ENCODE measurements around the gene HSBP1.

HSBP1 gene

GRCh38 chr16:83771306-83771942 is 36.4 kb upstream of the HSBP1 start:
- no peak for TF ChIP-seq CTCF (IDR thresholded peaks at IDR 0.05; ENCODE audit: unreplicated experiment in 3 of 3)
- Mint-ChIP-seq H3K4me3 (no peak overlapping the region), H3K9me3 (no peaks in the 10 kb centered on the region), H3K27me3 (ENCODE audit: low read depth) (peaks cover 8% of the 10 kb centered on the region), H3K36me3 (ENCODE audit: low read depth) (no peaks in the 10 kb centered on the region), H3K4me1 (no peaks in the 10 kb centered on the region), H3K27ac (no peak overlapping the region)

GRCh38 chr16:83772806-83773205 is 35.0 kb upstream of the HSBP1 start:
- H3K4me3 Mint-ChIP-seq: no peak overlapping the region
- peaks cover 8% of the 10 kb centered on the region for H3K27me3 Mint-ChIP-seq (ENCODE audit: low read depth)
- no peaks in the 10 kb centered on the region for H3K36me3 Mint-ChIP-seq (ENCODE audit: low read depth)
- H3K9me3 Mint-ChIP-seq: no peaks in the 10 kb centered on the region
- H3K27ac Mint-ChIP-seq: no peak overlapping the region
- no peak for TF ChIP-seq CTCF (IDR thresholded peaks at IDR 0.05; ENCODE audit: unreplicated experiment in 3 of 3)
- H3K4me1 Mint-ChIP-seq: no peaks in the 10 kb centered on the region

- H3K27ac Mint-ChIP-seq: no peak overlapping the region
- no peak for TF ChIP-seq CTCF (IDR thresholded peaks at IDR 0.05; ENCODE audit: unreplicated experiment in 3 of 3)
- no peaks in the 10 kb centered on the region for H3K36me3 Mint-ChIP-seq (ENCODE audit: low read depth)
- no peak overlapping the region for H3K4me3 Mint-ChIP-seq
- no peaks in the 10 kb centered on the region for H3K4me1 Mint-ChIP-seq
- H3K9me3 Mint-ChIP-seq: no peaks in the 10 kb centered on the region
- H3K27me3 Mint-ChIP-seq (ENCODE audit: low read depth): peaks cover 8% of the 10 kb centered on the region
These were observed 33.7 kb upstream of the HSBP1 start for GRCh38 chr16:83774066-83774465.

GRCh38 chr16:83776944-83777343 is 30.8 kb upstream of the HSBP1 start:
- Mint-ChIP-seq H3K36me3 (ENCODE audit: low read depth) (no peaks in the 10 kb centered on the region), H3K4me1 (peaks cover 17% of the 10 kb centered on the region), H3K27ac (no peak overlapping the region), H3K27me3 (ENCODE audit: low read depth) (peaks cover 4% of the 10 kb centered on the region), H3K4me3 (no peak overlapping the region), H3K9me3 (no peaks in the 10 kb centered on the region)
- TF ChIP-seq CTCF (IDR thresholded peaks at IDR 0.05; ENCODE audit: unreplicated experiment in 3 of 3): no peak

GRCh38 chr16:83779886-83780285 is 27.9 kb upstream of the HSBP1 start:
- Mint-ChIP-seq H3K4me1 (peaks cover 27% of the 10 kb centered on the region), H3K27ac (peak overlapping the region; percentile 67 to 89 (median 86)), H3K27me3 (ENCODE audit: low read depth) (peaks cover 4% of the 10 kb centered on the region), H3K9me3 (no peaks in the 10 kb centered on the region), H3K36me3 (ENCODE audit: low read depth) (no peaks in the 10 kb centered on the region), H3K4me3 (peak overlapping the region in 2 of 3 experiments; percentile 24 to 71)
- no peak for TF ChIP-seq CTCF (IDR thresholded peaks at IDR 0.05; ENCODE audit: unreplicated experiment in 3 of 3)

- no peak for TF ChIP-seq CTCF (IDR thresholded peaks at IDR 0.05; ENCODE audit: unreplicated experiment in 3 of 3)
- Mint-ChIP-seq H3K36me3 (ENCODE audit: low read depth) (no peaks in the 10 kb centered on the region), H3K4me3 (no peak overlapping the region), H3K27ac (no peak overlapping the region), H3K27me3 (ENCODE audit: low read depth) (no peaks in the 10 kb centered on the region), H3K9me3 (no peaks in the 10 kb centered on the region), H3K4me1 (peaks cover 19% of the 10 kb centered on the region)
These were observed 22.3 kb upstream of the HSBP1 start for GRCh38 chr16:83785455-83785854.

Data from nephron (organoid).